CD4-positive, alpha-beta T cell treated with Interleukin-12 subunit alpha and Interleukin-12 subunit beta, for 1 hour (primary cell): ENCODE data around the gene CCNI2.

Experiments
- DNase-seq: peaks from one replicate; pipeline ENCODE4 v3.0.0-alpha.2; 2020

CCNI2 gene, protein sequence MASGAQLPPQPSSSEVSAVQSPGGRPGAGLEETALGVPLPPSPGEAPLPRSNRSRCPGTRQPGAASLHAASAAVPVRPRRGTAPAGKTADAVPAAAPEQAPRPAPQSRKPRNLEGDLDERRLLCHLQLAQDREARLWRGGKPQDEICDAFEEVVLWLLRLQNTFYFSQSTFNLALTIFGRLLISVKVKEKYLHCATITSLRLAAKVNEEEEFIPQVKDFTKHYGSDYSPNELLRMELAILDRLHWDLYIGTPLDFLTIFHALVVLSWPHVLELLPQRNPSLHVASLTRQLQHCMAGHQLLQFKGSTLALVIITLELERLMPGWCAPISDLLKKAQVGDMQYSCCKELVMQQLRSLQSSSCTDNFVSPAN

DNA sequence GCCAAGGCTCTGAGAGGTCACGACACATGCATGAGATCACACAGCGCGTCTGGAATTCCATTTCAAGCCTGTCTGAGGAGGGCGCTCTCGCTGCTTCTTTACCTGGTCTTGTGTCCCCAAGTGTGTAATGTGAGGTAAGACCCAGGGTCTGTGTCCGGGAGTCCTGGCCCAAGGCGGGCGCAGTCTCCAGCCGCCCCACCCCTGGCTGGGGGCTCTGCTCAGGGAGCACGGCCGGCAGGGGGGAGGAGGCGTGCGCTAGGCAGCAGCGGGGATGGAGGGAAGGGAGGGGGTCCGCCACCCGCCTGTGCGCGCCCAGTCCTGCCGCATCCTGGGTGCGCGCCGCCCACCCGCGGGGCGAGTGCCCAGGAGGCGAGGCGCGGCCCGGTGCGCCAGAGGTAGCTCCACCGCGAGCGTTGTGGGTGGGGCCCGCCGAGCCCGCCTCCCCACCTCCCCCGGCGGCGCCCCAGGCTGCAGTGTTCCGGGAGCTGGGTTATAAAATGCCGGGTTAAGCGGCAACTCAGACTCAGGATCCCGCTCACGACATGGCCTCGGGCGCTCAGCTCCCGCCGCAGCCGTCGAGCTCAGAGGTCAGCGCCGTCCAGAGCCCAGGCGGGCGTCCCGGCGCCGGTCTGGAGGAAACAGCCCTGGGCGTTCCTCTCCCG, at the start of gene CCNI2:
CCNI2 (plus strand) TSS at position 473 of the 662 bp plus-strand sequence; CDS start at position 543, 70 bp downstream.
- peak; percentile 76 for DNase-seq

DNA sequence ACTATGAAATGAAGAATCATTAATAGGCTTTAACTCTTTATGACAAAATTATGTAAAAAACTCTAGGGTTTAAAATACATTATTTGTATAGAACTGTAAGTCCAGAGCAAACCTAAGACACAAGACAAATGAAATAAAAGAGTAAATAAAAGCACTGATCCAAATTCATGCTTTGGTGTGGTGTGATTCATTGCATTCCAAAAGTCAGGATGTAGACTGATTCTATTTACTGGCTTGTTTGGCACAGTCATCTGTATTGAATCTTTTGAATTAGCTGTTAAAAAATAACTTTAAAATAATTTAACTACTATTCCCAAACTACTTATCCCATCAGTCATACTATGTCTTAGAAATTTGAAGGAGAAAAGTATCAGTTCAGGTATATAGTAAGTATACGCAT, 42.4 kb upstream of the CCNI2 start:
- no peak for DNase-seq

DNA sequence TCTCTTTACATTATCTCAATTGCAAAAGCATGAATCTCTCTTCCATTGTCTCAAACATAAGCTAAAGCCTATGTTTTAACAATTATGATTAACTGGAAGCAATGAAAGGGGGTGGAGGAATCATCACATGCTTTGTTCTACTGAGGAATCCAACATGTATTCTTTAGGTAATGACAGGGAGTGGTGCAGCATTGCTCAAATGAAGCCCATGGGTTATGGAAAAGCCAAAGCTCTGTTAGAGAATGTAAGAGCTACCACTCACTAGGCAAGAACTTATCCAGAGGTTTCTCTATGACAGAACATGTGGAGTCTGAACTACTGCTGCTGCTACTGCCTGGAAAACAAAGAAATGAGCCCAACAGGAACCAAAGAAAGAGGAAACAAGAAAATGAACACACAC, 38.6 kb upstream of the CCNI2 start:
- DNase-seq, result no peak

DNA sequence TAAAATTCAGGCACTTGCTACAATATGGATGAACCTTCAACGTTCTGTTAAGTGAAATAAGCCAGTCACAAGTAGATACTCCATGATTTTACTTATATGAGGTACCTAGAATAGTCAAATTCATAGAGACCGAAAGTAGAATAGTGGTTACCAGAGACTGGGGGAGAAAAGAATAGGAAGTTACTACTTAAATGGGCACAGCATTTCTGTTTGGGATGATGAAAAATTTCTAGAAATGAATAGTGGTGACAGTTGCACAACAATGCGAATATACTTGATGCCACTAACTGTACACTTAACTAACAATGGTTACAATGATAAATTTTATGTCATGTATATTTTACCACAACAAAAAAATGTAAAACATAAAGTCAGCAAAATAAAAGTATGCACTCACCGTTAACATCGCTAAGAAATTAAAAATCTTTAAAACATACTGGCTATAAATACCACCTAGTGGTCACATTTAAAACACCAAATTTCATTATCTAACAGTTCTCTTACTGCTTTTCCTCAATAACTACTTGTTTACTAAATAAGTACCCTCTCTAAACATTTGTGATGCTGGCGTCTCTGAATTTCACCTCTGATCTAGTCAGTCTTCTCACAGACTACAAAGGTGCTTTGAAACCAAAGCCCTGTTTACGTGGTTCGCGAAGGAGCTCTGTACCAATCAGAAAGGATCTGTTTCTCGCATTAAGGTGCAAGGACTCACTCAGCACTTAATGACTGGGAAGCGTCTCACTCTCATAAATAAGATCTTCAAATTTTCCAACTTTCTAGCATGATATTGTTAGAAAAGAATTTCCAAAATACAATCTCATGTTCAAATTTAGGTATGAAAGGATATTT, 32.5 kb upstream of the CCNI2 start:
- DNase-seq, result peak; percentile 24

DNA sequence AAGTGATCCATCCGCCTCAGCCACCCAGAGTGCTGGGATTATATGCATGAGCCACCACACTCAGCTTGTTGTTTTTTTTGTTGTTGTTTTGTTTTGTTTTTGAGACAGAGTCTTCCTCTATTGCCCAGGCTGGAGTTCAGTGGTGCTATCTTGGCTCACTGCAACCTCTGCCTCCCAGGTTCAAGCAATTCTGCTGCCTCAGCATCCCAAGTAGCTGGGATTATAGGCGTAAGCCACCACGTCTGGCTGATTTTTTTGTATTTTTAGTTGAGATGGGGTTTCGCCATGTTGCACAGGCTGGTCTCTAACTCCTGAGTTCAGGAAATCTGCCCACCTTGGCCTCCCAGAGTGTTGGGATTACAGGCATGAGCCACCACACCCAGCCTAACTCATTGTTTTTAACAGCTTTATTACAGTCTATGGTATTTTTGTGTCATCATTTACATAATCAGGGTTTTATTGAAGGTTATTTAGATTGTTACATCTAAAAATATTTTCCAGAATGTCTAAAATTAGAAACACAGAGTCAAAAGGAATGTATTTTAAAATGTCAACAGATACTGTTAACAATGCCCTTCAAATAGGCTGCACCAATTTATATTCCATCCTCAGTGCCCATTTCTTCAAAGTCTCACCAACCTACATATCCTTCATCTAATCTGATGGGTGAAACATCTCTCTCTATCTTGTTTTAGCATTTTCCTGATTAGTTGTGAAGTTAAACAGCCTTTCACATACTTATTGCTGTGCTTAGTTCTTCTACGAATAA, 28.5 kb upstream of the CCNI2 start:
- DNase-seq, result no peak

DNA sequence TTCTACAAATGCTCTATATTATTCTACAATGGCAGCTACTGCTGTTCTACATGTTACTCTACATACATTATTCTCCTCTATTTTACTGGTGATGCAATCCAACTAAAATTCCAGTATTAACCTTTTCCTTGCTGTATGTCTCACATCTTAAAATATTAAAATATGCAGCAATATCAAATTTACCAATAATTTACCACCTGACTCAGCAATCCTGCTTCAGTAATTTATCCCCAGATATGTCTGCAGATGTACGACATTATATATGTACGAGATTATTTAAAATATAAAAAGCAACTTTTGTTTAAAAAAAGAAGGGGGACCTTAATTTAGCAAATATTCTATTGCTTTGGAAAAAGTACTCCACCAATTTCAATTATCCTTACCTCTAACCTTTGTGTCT, 21.5 kb upstream of the CCNI2 start:
- DNase-seq, result no peak

DNA sequence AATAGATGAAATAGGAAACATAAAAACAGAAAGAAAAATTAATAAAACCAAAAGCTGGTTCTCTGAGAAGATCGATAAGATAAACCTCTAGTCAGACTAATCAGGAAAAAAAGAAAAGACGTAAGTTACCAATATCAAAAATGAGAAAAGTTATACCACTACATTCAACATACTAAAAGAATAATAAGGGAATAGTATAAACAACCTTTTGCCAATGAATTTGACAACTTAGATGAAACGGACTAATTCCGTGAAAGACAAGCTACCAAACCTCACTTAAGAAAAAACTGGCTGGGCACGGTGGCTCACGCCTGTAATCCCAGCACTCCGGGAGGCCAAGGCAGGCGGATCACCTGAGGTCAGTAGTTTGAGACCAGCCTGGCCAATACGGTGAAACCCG, 17.3 kb upstream of the CCNI2 start:
- no peak for DNase-seq

DNA sequence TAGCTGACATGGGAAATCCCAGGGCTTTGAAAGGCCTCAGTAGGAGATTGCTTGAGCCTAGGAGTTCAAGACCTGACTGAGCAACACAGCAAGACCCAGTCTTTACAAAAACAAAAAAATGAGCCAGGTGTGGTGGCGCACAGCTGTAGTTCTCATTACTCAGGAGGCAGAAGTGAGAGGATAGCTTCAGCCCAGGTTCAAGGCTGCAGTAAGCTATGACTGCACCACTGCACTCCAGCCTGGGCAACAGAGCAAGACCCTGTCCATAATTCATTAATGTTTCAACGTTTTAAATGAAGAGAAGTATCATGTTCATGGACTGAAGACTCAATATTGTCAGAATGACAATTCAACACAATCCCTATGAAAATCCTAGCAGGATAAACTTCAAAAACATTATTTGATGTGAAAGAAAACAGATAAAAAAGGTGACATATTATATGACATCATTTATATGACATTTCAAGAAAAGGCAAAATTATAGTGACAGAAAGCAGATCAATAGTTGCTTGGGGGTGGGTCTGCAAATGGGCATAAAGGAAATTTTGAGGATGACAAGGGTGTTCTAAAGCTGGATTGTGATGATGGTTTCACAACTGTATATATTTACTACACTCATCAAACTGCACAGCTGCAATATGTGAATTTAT, 13.6 kb upstream of the CCNI2 start:
- no peak for DNase-seq

DNA sequence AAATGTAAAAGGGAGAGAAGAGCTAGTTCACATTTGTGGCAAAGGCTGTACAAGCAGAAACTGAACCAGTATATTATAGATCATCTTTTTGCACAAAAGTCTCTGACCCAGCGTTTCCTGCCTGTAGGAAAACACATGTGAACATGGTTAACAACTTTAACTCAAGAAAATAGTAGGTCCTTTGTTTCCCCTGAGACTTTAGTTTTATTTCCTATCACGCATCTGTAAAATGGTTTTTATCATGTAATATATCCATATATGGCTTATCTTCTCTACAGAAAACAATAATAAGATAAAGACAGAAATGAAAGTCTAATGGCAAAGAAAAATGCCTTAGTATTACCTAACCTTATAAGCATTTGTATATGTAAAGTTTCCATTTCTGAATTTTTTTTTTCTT, 12.5 kb upstream of the CCNI2 start:
- DNase-seq, result no peak

DNA sequence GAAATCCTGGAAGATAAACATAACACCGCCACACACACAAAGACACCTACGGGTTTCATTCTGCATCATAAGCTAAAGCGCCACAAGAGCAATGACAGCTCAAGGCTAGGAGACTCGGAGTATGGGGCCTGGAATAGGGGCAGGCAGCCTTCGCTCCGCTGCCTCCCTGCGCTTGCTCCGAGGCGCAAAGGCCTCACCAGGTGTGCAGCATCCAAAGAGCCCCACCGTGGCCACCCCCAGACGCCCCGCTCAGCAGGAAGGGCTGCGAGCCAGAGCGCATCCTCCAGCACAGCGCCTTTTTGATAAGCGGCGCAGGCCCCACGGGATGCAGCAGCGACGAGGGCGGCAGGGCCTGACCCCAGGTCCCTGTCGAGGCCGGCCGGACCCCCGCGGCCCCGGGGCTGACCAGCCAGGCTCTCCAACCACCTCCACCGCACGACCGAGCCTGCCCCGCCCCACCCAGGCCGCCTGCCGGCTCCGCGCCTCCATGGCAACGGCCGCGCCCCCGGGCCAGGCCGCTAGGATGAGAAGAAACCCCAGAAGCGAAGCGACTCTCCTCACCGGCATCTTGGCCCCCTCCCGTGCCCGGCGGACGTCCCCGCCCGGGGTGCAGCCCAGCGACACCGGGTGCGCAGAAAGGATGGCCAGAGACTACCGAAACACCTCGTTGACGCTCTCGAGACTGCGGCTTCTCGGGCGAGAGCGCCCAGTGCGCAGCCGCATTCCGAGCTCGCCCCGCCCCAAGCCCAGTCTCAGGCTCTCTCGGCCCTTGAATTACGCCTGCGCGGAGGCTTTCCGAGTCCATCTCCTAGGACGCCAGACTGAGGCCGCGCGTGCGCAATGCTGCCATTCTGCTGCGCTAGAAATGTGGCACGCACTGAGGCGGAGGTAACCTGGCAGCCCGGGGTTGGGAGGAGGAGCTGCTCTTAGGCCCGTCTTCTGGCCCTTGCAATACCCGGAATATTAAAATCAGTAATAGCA, 10.1 kb upstream of the CCNI2 start, which contains the start of gene KIF3A:
KIF3A (minus strand) TSS at position 694 of the 981 bp plus-strand sequence; CDS start at position 567, 127 bp downstream.
- DNase-seq, result peak; percentile 99

DNA sequence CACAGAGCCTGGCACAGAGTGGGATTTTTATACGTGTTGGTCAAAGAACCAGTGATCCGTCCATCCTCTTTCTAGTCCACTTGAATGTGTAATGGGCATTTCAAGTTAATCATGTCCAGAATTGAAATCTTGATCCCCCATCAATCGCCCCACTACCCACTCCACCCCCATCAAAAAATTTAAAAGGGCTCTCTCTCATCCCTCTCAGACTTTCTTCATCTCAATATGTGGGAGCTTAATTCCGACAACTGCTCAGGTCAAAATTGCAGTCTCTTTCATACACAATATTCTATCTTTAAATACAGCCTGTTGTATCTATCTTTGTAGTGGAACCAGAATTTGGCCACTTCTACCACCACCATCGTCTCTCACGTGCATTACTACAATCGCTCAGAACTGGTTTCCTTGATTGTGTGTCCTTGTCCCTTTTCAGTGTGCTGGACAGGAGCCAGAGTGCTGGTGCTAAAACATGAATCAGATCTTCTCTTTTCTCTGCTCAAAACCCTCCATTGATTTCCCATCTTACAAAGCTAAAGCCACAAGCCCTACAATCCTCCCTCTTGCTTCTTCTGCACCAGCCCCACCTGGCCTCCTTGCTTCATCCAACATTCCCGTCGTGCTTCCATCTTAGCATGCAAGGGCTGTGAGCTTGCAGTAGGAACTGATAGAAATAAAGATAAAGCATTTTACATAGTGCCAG, 9.1 kb upstream of the CCNI2 start:
- no peak for DNase-seq

DNA sequence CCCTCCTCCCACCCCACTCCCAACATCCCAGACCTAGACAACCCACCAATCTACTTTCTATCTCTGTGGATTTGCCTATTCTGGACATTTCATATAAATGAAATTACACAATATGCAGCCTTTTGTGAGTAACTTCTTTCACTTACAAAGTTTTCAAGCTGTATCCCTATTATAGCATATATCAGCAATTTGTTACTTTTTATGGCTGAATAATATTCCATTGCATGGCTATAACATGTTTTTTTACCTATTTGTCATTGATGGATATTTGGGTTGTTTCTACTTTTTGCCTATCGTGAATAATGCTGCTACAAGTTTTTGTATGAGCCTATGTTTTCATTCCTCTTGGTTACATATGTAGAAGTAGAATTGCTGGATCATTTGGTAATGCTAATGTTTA, 8.0 kb upstream of the CCNI2 start:
- DNase-seq, result no peak

DNA sequence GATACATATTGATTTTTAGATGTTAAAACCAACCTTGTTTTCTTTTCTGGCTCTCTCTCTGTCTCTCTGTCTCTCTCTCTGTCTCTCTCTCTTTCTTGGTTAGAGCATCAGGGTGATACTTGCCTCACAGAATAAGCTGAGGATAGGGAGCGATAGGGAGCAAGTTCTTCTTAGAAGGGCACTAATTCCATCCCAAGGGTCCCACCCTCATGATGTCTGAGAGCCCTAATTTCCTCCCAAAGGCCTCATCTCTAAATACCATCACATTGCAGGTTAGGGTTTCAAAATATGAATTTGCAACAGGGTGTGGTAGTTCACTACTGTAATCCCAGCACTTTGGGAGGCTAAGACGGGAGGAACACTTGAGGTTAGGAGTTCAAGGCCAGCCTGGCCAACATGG, 5.1 kb upstream of the CCNI2 start:
- DNase-seq, result no peak

DNA sequence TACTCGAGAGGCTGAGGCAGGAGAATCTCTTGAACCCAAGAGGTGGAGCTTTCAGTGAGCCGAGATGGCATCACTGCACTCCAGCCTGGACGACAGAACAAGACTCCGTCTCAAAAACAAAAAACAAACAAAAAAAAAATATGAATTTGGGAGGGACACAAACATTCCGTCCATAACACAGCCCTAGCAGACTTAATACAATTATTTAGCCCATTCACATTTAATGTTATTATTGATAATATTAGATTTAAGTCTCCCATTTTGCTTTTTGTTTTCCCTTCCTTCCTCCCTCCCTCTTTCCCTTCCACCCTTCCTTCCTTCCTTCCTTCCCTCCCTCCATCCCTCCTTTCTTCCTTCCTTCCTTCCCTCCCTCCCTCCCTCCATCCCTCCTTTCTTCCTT, 4.6 kb upstream of the CCNI2 start:
- no peak for DNase-seq

DNA sequence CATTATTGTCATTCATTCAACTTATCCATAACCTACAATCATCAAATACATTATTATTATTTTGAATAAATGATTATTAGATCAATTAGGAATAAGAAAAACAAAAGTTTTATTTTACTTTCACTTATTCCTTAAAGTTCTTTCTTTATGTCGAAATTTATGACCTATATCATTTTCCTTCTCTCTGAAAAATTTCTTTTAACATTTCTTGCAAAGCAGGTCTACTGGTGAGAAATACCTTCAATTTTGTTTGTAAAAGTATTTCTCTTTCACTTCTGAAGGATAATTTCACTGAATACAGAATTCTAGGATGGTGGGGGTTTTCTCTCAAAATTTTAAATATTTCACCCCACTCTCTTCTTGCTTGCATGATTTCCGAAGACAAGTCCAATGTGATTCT, 2.6 kb upstream of the CCNI2 start:
- DNase-seq, result no peak

DNA sequence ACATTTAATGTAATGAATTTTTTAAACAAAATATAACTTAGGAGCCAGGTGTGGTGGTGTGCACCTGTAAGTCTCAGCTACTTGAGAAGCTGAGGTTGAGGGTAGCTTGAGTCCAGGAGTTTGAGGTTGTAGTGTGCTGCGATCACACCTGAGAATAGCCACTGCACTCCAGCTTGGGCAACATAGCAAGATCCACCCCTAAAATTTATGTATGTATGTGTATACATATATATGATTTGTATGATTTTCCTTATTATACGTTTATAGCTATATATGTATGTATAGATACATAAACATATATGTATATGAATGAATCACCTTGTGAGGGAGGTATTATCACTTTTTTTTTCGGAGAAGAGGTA, 653 bp upstream of the CCNI2 start:
- DNase-seq, result no peak

DNA sequence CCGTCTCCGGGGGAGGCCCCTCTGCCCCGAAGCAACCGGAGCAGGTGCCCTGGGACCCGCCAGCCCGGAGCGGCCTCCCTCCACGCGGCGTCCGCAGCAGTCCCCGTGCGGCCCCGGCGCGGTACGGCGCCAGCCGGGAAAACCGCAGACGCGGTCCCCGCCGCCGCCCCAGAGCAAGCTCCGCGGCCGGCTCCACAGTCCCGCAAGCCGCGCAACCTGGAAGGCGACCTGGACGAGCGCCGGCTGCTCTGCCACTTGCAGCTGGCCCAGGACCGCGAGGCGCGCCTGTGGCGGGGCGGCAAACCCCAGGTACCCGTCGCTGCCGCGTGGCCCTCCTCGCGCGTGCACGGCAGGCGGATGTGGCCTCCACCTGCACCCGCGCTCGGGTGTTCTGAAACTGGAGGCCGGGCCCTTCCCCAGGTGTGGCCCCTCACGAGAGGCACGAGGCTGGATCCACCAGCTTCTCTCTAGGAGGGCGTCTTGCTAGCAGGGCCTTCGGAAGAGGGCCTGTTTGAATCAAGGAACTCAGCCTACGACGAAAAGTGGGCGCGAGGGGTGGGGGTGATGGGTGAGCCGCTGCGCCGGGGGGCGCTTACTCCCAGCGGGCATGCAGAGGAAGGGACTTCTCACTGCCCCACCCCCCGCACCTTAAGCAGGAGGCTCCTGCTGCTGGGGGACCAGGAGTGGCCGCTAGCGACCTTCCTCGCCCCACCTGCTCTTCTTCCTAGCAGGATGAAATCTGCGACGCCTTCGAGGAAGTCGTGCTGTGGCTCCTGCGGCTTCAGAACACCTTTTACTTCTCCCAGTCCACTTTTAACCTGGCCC, 602 bp downstream of the CCNI2 start:
- DNase-seq, result peak; percentile 64

DNA sequence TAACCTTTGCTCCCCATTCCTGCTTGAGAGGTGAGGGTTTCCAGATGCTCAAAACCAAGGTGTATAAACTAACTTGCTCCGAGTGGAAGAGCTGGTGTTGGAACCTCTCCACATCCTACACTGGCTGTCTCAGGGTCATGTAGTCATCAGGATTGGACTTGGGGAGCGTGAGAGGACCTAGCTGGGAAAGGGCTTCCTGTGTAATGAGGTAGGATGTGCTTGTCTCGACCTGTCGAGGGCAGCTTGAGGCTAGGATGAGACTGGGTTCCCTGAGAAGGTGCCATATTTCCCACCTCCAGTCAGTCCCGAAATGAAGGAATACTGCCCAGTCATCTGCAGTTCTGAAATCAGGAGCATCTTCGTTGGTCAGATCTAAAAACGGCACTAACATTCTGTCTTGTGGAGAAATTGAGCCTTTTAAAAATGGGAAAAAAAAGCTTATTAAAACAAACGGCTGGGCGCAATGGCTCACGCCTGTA, 1.3 kb downstream of the CCNI2 start:
- no peak for DNase-seq

DNA sequence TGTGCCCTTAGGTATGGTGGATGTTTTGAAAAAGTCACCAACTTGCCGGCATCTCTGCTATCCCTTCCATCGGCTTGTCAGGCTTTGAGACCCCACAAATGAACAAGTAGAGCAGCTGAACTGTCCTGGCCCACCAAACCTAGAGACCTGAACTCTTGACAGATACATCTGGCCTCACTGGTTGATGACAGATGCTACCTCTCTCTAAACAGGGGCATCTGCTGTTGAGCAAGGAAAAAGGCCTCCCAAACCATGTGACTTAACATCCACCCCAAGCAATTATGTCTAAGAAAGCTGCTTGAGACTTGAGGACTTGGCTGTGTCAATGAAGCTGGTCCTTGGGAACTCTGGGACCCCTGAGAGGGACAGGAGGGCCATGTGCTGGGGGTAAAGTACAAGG, 2.3 kb downstream of the CCNI2 start:
- DNase-seq, result no peak
